T-helper 1 cell treated with Interleukin-12 subunit alpha and Interleukin-12 subunit beta and Interleukin-4 antibody, amounts not matched to agents 30 μg/mL and 1 μg/mL, for 36 hours (primary cell): ENCODE measurements around the gene CFHR5.
"Not testable (repeated sequence)": the region's sequence is repeated elsewhere in the genome, so short reads cannot be mapped to it uniquely, and the experiment has no call there.

Experiments used
- H3K27ac Mint-ChIP-seq: one replicate; pipeline ENCODE4 v1.8.0; 2021; ENCODE audit warnings: mild to moderate bottlenecking, mixed read lengths
- H3K27me3 Mint-ChIP-seq: one replicate; pipeline ENCODE4 v1.8.0; 2021; ENCODE audit warnings: low read depth, mixed read lengths
- H3K36me3 Mint-ChIP-seq: one replicate; pipeline ENCODE4 v1.8.0; 2021; ENCODE audit warnings: low read depth, mixed read lengths
- H3K4me1 Mint-ChIP-seq: one replicate; pipeline ENCODE4 v1.8.0; 2021; ENCODE audit warnings: low read depth, mixed read lengths
- H3K4me3 Mint-ChIP-seq: one replicate; pipeline ENCODE4 v1.8.0; 2021; ENCODE audit warnings: mild to moderate bottlenecking, moderate library complexity, mixed read lengths
- H3K9me3 Mint-ChIP-seq: one replicate; pipeline ENCODE4 v1.8.0; 2021; ENCODE audit warnings: mixed read lengths

Gene CFHR5

DNA sequence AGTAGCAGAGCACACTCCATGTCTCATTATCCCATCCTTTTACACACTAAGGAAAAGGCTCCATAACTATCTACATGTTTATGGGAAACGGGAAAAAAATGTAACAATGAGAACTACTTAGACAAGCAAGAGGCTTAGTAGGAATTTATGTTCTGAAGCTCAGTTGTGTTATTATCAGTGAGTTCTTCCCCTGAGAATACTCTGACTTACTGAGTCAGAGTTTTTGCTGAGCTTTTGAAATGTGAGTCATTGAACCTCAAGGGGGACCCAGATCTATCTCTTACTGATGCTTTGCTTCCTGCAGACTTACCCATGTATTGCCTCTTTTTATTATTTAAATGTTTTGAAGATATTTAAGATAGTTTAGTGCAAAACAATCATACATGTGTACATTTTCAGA lies 20.1 kb downstream of the CFHR5 start:
- Mint-ChIP-seq H3K27ac (no peak overlapping the region), H3K9me3 (no peaks in the 10 kb centered on the region), H3K4me1 (no peaks in the 10 kb centered on the region), H3K36me3 (no peaks in the 10 kb centered on the region), H3K4me3 (no peak overlapping the region), H3K27me3 (no peaks in the 10 kb centered on the region)

DNA sequence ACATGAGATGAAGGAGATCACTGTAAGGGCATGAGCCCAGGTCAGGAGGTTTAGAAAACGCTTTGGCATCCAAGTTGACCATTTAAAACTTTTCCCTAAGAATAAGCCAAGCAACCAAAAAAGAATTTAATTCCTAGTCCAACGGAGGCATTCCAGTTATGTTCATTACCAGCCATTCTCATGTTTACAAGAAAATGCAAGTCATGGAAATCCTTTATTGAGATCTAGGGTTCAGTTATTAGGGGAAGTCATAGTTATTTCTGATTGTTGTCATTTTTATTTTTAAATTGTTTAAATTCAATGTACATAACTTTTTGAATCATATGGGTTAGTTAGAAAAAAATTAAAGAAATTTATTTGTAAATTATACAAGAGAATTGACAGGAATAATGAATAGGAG lies 24.5 kb downstream of the CFHR5 start:
- Mint-ChIP-seq H3K36me3 (no peaks in the 10 kb centered on the region), H3K4me3 (no peak overlapping the region), H3K27ac (no peak overlapping the region), H3K4me1 (no peaks in the 10 kb centered on the region), H3K27me3 (no peaks in the 10 kb centered on the region), H3K9me3 (no peaks in the 10 kb centered on the region)

GRCh38 chr1:197003132-197003531 lies 25.8 kb downstream of the CFHR5 start:
- Mint-ChIP-seq H3K27me3 (no peaks in the 10 kb centered on the region), H3K9me3 (no peaks in the 10 kb centered on the region), H3K27ac (no peak overlapping the region), H3K36me3 (no peaks in the 10 kb centered on the region), H3K4me3 (no peak overlapping the region), H3K4me1 (no peaks in the 10 kb centered on the region)

- H3K36me3 Mint-ChIP-seq: no peaks in the 10 kb centered on the region
- H3K9me3 Mint-ChIP-seq: peaks cover 5% of the 10 kb centered on the region
- H3K4me3 Mint-ChIP-seq: no peak overlapping the region
- no peak overlapping the region for H3K27ac Mint-ChIP-seq
- no peaks in the 10 kb centered on the region for H3K27me3 Mint-ChIP-seq
- no peaks in the 10 kb centered on the region for H3K4me1 Mint-ChIP-seq
These were observed 31.5 kb downstream of the CFHR5 start for GRCh38 chr1:197008861-197009260.

DNA sequence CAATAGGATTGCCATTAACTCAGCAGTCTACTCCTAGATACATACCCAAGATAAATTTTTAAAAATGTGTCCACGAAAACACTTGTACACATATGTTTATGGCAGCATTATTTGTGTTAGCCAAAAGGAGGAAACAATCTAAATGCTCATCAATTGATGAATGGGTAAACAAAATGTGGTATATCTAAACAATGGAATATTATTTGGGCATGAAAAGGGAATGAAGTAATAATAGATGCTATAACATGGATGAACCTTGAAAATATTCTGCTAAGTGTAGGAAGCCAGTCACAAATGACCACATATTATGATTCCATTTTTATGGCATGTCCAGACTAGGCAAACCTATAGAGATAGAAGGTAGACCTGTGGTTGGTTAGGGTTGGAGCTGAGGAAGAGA lies 34.3 kb downstream of the CFHR5 start:
- no peaks in the 10 kb centered on the region for H3K36me3 Mint-ChIP-seq
- no peaks in the 10 kb centered on the region for H3K27me3 Mint-ChIP-seq

GRCh38 chr1:197013234-197013633 lies 35.9 kb downstream of the CFHR5 start:
- H3K36me3 Mint-ChIP-seq: no peaks in the 10 kb centered on the region
- no peaks in the 10 kb centered on the region for H3K27me3 Mint-ChIP-seq
- H3K9me3 Mint-ChIP-seq: peaks cover 5% of the 10 kb centered on the region
- H3K4me3 Mint-ChIP-seq: no peak overlapping the region
- no peak overlapping the region for H3K27ac Mint-ChIP-seq
- no peaks in the 10 kb centered on the region for H3K4me1 Mint-ChIP-seq

More for the DNA sequence above, 34.3 kb downstream of the CFHR5 start:
- H3K27ac Mint-ChIP-seq: no peak overlapping the region
- H3K9me3 Mint-ChIP-seq: peaks cover 5% of the 10 kb centered on the region
- H3K4me1 Mint-ChIP-seq: no peaks in the 10 kb centered on the region
- H3K4me3 Mint-ChIP-seq: no peak overlapping the region

GRCh38 chr1:197016751-197017150 lies 39.4 kb downstream of the CFHR5 start:
- Mint-ChIP-seq H3K36me3 (no peaks in the 10 kb centered on the region), H3K27me3 (no peaks in the 10 kb centered on the region), H3K9me3 (peaks cover 1% of the 10 kb centered on the region), H3K4me1 (no peaks in the 10 kb centered on the region), H3K4me3 (no peak overlapping the region), H3K27ac (no peak overlapping the region)

DNA sequence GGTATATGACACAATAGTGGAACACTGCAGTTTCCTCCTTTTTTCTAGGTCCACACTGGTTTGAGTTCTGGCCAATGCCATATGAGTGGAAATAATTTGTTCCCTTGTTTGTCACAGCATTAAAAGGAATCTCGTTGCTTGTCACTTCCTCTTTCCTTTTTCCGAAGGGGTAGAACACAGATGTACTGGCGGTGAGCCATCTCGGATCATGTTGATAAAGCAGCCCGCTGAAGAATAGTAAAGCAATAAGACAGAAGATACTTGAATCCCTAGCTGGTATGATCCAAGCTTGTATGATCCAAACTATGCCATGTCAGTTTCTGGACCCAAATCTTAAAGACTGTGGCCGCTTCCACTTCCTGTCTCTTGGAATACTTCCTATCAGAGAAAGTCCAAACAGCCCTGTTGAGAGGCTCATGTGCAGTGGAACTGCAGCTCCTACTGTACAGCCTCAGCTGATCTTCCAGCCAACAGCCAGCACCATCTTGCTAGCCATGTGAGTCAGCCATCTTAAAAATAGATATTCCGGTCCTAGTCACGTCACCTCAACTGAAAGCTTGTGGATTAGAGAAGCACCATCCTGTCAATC lies 40.3 kb downstream of the CFHR5 start:
- Mint-ChIP-seq H3K4me1 (no peaks in the 10 kb centered on the region), H3K4me3 (no peak overlapping the region), H3K27ac (no peak overlapping the region), H3K9me3 (no peaks in the 10 kb centered on the region), H3K27me3 (no peaks in the 10 kb centered on the region), H3K36me3 (no peaks in the 10 kb centered on the region)

DNA sequence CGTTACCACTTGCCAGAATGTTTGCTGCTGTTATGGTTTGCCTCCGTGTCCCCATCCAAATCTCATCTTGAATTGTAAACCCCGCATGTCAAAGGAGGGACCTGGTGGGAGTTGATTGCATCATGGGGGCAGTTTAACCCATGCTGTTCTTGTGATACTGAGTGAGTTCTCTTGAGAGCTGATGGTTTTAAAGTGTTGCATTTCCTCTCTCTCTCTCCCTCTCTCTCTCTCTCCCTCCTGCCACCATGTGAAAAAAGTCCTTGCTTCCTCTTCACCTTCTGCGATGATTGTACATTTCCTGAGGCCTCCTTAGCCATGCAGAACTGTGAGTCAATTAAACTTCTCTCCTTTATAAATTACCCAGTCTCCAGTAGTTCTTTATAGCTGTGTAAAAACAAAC lies 44.4 kb downstream of the CFHR5 start:
- Mint-ChIP-seq H3K9me3 (no peaks in the 10 kb centered on the region), H3K4me3 (no peak overlapping the region), H3K27ac (no peak overlapping the region), H3K36me3 (no peaks in the 10 kb centered on the region), H3K4me1 (no peaks in the 10 kb centered on the region), H3K27me3 (no peaks in the 10 kb centered on the region)

DNA sequence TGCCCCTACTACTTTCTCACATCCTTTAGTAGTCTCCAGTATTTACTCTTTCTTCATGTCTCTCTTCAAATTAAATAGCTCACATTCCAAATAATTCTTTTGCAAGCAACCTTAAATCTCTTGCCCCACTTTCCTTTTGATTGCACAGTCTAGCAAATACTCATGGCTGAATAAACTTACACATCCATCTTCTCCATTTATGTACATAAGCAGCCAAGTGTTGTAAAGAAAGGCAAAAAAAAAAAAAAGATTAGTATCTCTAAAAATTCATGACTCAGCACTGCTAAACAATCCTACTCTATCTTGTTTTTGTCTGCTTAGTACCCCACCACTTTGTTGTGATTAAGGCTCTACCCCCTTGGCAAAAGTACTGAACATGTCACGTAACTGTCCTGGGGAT lies 47.1 kb downstream of the CFHR5 start:
- Mint-ChIP-seq H3K4me1 (no peaks in the 10 kb centered on the region), H3K27ac (no peak overlapping the region), H3K27me3 (no peaks in the 10 kb centered on the region), H3K36me3 (no peaks in the 10 kb centered on the region), H3K9me3 (no peaks in the 10 kb centered on the region), H3K4me3 (no peak overlapping the region)

DNA sequence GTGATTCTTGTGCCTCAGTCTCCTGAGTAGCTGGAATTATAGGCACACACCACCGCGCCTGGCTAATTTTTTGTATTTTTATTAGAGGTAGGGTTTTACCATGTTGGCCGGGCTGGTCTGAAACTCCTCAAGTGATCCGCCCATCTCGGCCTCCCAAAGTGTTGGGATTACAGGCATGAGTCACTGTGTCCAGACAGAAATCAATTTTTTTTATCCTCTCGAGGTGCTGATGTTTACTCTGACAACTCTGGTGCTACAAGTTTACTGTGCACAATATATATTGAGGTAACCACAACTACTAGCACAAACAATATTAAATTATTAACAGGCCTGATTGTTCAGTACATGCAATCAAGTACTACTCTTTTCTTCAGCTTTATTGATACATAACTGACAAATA lies 50.0 kb downstream of the CFHR5 start:
- Mint-ChIP-seq H3K9me3 (no peaks in the 10 kb centered on the region), H3K4me1 (no peaks in the 10 kb centered on the region), H3K4me3 (no peak overlapping the region), H3K27ac (no peak overlapping the region), H3K36me3 (no peaks in the 10 kb centered on the region), H3K27me3 (no peaks in the 10 kb centered on the region)

- Mint-ChIP-seq H3K9me3 (no peaks in the 10 kb centered on the region), H3K27me3 (no peaks in the 10 kb centered on the region), H3K27ac (no peak overlapping the region), H3K36me3 (no peaks in the 10 kb centered on the region), H3K4me1 (no peaks in the 10 kb centered on the region), H3K4me3 (no peak overlapping the region)
These were observed 52.4 kb downstream of the CFHR5 start for GRCh38 chr1:197029749-197030148.

DNA sequence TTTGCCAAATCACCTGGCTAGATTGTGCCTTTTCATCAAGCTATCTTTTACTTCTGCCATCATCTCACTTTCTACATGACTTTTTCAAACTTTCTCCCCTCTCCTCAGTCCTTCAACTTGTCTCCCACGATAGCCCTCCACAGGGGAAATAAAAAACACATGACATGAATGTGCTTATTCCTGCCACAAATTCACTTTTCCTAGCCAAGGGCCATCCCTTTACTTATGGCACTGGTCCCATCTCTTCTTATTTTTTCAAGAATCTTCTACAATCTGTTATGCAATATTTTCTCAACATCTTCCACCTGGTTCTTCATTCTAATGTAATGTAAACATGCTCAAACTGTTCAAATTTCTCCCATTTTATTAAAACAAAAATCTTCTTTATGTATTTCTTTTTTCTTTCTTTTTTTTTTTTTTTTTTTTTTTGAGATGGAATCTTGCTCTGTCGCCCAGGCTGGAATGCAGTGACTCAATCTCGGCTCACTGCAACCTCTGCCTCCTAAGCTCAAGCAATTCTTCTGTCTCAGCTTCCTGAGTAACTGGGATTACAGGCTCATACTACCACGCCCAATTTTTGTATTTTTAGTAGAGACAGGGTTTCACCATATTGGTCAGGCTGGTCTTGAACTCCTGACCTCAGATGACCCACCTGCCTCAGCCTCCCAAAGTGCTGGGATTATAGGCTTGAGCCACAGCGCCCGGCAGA lies 57.4 kb downstream of the CFHR5 start:
- not testable (repeated sequence) for H3K4me1 Mint-ChIP-seq, H3K4me3 Mint-ChIP-seq, H3K27me3 Mint-ChIP-seq, H3K9me3 Mint-ChIP-seq, H3K36me3 Mint-ChIP-seq, H3K27ac Mint-ChIP-seq

DNA sequence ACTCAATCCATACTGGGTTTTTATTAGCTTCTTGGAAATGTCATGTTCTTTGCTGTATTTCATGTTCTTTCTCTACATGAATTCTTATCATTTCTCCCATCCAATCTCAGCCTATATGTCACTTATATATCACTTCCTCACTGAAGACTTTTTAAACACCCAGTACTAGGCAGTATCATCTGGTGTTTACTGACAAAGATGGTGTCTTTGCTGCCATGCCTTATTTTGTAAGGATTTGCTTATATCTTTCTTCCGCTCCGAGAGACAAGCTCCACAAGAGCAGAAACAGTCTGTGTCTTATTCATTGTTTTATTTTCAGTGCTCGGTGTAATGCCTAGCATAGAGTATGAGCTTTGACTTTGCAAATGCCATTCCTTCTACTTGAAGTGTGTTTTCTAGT lies 59.5 kb downstream of the CFHR5 start:
- no peak overlapping the region for H3K27ac Mint-ChIP-seq
- H3K4me1 Mint-ChIP-seq: no peaks in the 10 kb centered on the region
- H3K36me3 Mint-ChIP-seq: no peaks in the 10 kb centered on the region
- H3K4me3 Mint-ChIP-seq: no peak overlapping the region
- peaks cover 7% of the 10 kb centered on the region for H3K27me3 Mint-ChIP-seq
- H3K9me3 Mint-ChIP-seq: no peaks in the 10 kb centered on the region

DNA sequence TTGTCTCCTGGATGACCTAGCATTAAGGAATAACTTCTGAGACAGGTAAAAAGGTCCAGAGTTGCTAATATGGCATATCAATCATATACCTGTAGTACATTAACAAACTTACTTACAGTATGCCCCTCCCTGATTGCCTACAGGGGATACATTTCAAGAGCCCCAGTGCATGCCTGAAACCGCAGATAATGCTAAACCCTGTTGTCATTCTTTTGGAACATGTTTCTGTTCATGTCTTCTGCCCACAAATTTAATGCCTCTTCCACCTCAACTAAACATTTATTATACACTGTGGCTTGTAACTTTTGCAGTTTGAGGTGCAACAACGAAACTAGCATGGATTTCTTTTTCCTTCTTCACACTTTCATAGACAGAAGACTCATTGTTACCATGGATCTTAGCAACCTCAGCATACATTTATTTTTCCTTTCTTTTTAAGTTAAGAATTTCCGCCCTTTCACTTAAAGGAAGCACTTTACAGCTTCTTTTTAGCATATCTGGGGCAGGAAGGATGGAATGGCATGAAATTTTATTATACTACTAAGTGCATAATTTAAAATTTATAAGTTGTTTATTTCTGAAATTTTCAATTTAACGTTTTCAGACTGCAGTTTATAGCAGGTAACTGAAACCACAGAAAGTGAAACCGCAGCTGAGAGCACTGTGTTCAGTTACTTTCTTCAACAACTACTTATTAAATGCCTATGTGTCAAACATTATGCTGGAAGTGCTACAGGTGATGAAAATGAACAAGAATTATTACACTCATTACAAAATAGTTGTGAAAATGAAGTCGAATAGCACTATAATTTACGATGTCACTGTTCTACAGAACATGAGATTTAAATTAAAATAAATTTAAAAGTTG lies 64.4 kb downstream of the CFHR5 start:
- H3K36me3 Mint-ChIP-seq: no peaks in the 10 kb centered on the region
- H3K27ac Mint-ChIP-seq: no peak overlapping the region
- H3K4me1 Mint-ChIP-seq: peaks cover 3% of the 10 kb centered on the region
- H3K4me3 Mint-ChIP-seq: no peak overlapping the region
- H3K27me3 Mint-ChIP-seq: peaks cover 10% of the 10 kb centered on the region
- no peaks in the 10 kb centered on the region for H3K9me3 Mint-ChIP-seq
